IMR-90 (cell line): ENCODE data around the gene SPRY1. TPM values are rescaled to one million over a fixed set of nuclear protein-coding genes. Genes with fewer than 3 reads are reported as not detected.

ENCODE experiments used
- ATAC-seq: fragments of 200-7000 bp; cut with Tn5 transposase; 2 replicates; pipeline ENCODE4 v1.9.1; 2020; ENCODE audit warnings: low read depth, mild to moderate bottlenecking, moderate library complexity
- BruUV-seq: library from RNA; stranded (reverse); fragments of 400-500 nt; replicated peaks from 2 replicates; lab custom pipeline; 2021; lab: Mats Ljungman, UMichigan
- CTCF ChIA-PET: fragments of 300-600 bp; formaldehyde crosslinking; extraction: SDS; loops from one replicate; lab custom pipeline; 2021; ENCODE audit warnings: antibody characterized with exemption; lab: Yijun Ruan, JAX
- POLR2A ChIA-PET: fragments of 300-600 bp; sonication (Branson Sonifier 250); formaldehyde crosslinking; loops from one replicate; lab custom pipeline; 2022; ENCODE audit warnings: antibody characterized with exemption; ENCODE audit not compliant: unreplicated experiment; lab: Charles Lee
- DNase-seq: peaks from one replicate; pipeline ENCODE4 v3.0.0; 2013
- H2AFZ ChIP-seq: replicated peaks from 2 replicates; pipeline ENCODE3; 2013; ENCODE audit warnings: low read length, mild to moderate bottlenecking; ENCODE audit not compliant: poor library complexity
- H2AK5ac ChIP-seq: 2 replicates; pipeline ENCODE4 v1.6.1; 2013; ENCODE audit warnings: low read depth, low read length, inconsistent platforms
- H2AK9ac ChIP-seq: replicated peaks from 2 replicates; pipeline ENCODE3; 2013; ENCODE audit warnings: mild to moderate bottlenecking, low read depth, low read length, moderate library complexity; ENCODE audit not compliant: poor library complexity
- H2BK120ac ChIP-seq: 2 replicates; pipeline ENCODE4 v1.6.1; 2013; ENCODE audit warnings: low read depth, low read length, inconsistent platforms
- H2BK15ac ChIP-seq: 3 replicates; pipeline ENCODE4 v1.6.1; 2013; ENCODE audit warnings: low read depth, low read length, inconsistent platforms
- H2BK20ac ChIP-seq: 2 replicates; pipeline ENCODE4 v1.6.1; 2013; ENCODE audit warnings: low read depth, mild to moderate bottlenecking, inconsistent platforms, low read length, moderate library complexity
- H2BK5ac ChIP-seq: 2 replicates; pipeline ENCODE4 v1.6.1; 2013; ENCODE audit warnings: mild to moderate bottlenecking, low read depth, low read length, inconsistent platforms; ENCODE audit not compliant: poor library complexity, severe bottlenecking
- H3K14ac ChIP-seq: replicated peaks from 2 replicates; pipeline ENCODE4 v1.6.1; 2013; ENCODE audit warnings: low read depth, low read length, inconsistent platforms
- H3K18ac ChIP-seq: 2 replicates; pipeline ENCODE4 v1.6.1; 2013; ENCODE audit warnings: low read depth, low read length, control low read depth
- H3K23ac ChIP-seq: 2 replicates; pipeline ENCODE4 v1.6.1; 2013; ENCODE audit warnings: low read depth, low read length, inconsistent platforms
- H3K27ac ChIP-seq: 2 replicates; pipeline ENCODE4 v1.5.1; 2013; ENCODE audit warnings: mild to moderate bottlenecking, control low read depth, low read length; ENCODE audit not compliant: insufficient read depth
- H3K27me3 ChIP-seq: 2 replicates; pipeline ENCODE4 v1.6.1; 2013; ENCODE audit warnings: low read length; ENCODE audit not compliant: control insufficient read depth, insufficient read depth
- H3K36me3 ChIP-seq: 2 replicates; pipeline ENCODE4 v1.6.1; 2013; ENCODE audit warnings: low read length, mixed read lengths; ENCODE audit not compliant: control insufficient read depth, insufficient read depth
- H3K4ac ChIP-seq: 2 replicates; pipeline ENCODE4 v1.6.1; 2013; ENCODE audit warnings: low read depth, low read length, inconsistent platforms
- H3K4me1 ChIP-seq: 2 replicates; pipeline ENCODE4 v1.6.1; 2013; ENCODE audit warnings: low read length, mixed read lengths; ENCODE audit not compliant: control insufficient read depth, insufficient read depth
- H3K4me2 ChIP-seq: 2 replicates; pipeline ENCODE4 v1.6.1; 2013; ENCODE audit warnings: low read depth, mild to moderate bottlenecking, control low read depth, low read length, moderate library complexity
- H3K4me3 ChIP-seq: 2 replicates; pipeline ENCODE4 v1.5.1; 2013; ENCODE audit warnings: low read depth, mild to moderate bottlenecking, control low read depth, low read length, moderate library complexity; ENCODE audit not compliant: insufficient read depth
- H3K56ac ChIP-seq: 2 replicates; pipeline ENCODE4 v1.6.1; 2013; ENCODE audit warnings: low read length, inconsistent platforms; ENCODE audit not compliant: insufficient read depth; ENCODE audit errors: extremely low read depth
- H3K79me1 ChIP-seq, 2 experiments: 2 replicates each; pipeline ENCODE4 v1.6.1; 2013; ENCODE audit warnings: low read length in 2 of 2, inconsistent platforms in 1 of 2, low read depth in 1 of 2
- H3K9ac ChIP-seq: 2 replicates; pipeline ENCODE4 v1.6.1; 2013; ENCODE audit warnings: low read depth, low read length, control low read depth
- H3K9me1 ChIP-seq: 2 replicates; pipeline ENCODE4 v1.6.1; 2013; ENCODE audit warnings: low read length, inconsistent platforms; ENCODE audit not compliant: insufficient read depth
- H3K9me3 ChIP-seq: 2 replicates; pipeline ENCODE4 v1.6.1; 2013; ENCODE audit warnings: low read length; ENCODE audit not compliant: control insufficient read depth, insufficient read depth
- H4K20me1 ChIP-seq: 2 replicates; pipeline ENCODE4 v1.6.1; 2013; ENCODE audit warnings: low read length, inconsistent platforms; ENCODE audit not compliant: insufficient read depth
- H4K5ac ChIP-seq: 2 replicates; pipeline ENCODE4 v1.6.1; 2013; ENCODE audit warnings: mild to moderate bottlenecking, low read depth, low read length, control low read depth
- H4K8ac ChIP-seq, 2 experiments: 2 replicates each; pipeline ENCODE4 v1.6.1; 2013; ENCODE audit warnings: low read depth in 2 of 2, low read length in 2 of 2, control low read depth in 1 of 2, inconsistent platforms in 1 of 2
- H4K91ac ChIP-seq: 2 replicates; pipeline ENCODE4 v1.6.1; 2013; ENCODE audit warnings: low read depth, low read length, inconsistent platforms; ENCODE audit not compliant: insufficient read depth
- CHD1 ChIP-seq: IDR thresholded peaks from 2 replicates; pipeline ENCODE4 v1.6.1; 2012; ENCODE audit warnings: low read depth, low read length, improper control_type of control experiment
- CTCF ChIP-seq: conservative IDR thresholded peaks from 2 replicates; pipeline ENCODE4 v1.5.1; 2012; ENCODE audit warnings: mild to moderate bottlenecking, low read depth, low read length, improper control_type of control experiment
- ELK1 ChIP-seq: fragments of 150-350 bp; IDR thresholded peaks from 2 replicates; pipeline ENCODE4 v1.6.1; 2016; ENCODE audit warnings: low read depth, mild to moderate bottlenecking, low read length, moderate library complexity, borderline replicate concordance
- FOS ChIP-seq: fragments of 150-350 bp; IDR thresholded peaks from 2 replicates; pipeline ENCODE4 v1.6.1; 2016; ENCODE audit warnings: low read depth, low read length
- MAFK ChIP-seq: IDR thresholded peaks from 2 replicates; pipeline ENCODE4 v1.6.1; 2012; ENCODE audit warnings: low read depth, low read length, improper control_type of control experiment
- MXI1 ChIP-seq: IDR thresholded peaks from 2 replicates; pipeline ENCODE4 v1.6.1; 2012; ENCODE audit warnings: low read depth, mild to moderate bottlenecking, low read length, moderate library complexity, borderline replicate concordance
- NFE2L2 ChIP-seq: fragments of 150-350 bp; IDR thresholded peaks from 2 replicates; pipeline ENCODE4 v1.6.1; 2016; ENCODE audit warnings: low read depth, mild to moderate bottlenecking, low read length
- POLR2A ChIP-seq: IDR thresholded peaks from 2 replicates; pipeline ENCODE4 v1.6.1; 2012; ENCODE audit warnings: mild to moderate bottlenecking, low read depth, low read length
- RAD21 ChIP-seq: IDR thresholded peaks from 2 replicates; pipeline ENCODE4 v1.6.1; 2012; ENCODE audit warnings: low read length, improper control_type of control experiment
- RCOR1 ChIP-seq: IDR thresholded peaks from 2 replicates; pipeline ENCODE4 v1.6.1; 2012; ENCODE audit warnings: mild to moderate bottlenecking, low read length, improper control_type of control experiment; ENCODE audit not compliant: insufficient replicate concordance
- RFX5 ChIP-seq: IDR thresholded peaks from 2 replicates; pipeline ENCODE4 v1.8.0; 2012; ENCODE audit warnings: low read depth, mild to moderate bottlenecking, low read length, moderate library complexity
- SMC3 ChIP-seq: fragments of 150-350 bp; IDR thresholded peaks from 2 replicates; pipeline ENCODE4 v1.6.1; 2016; ENCODE audit warnings: low read depth, mild to moderate bottlenecking, antibody characterized with exemption, low read length, moderate library complexity
- USF2 ChIP-seq: fragments of 150-350 bp; IDR thresholded peaks from 2 replicates; pipeline ENCODE4 v1.6.1; 2017; ENCODE audit warnings: mild to moderate bottlenecking, antibody characterized with exemption, low read length, low read depth
- WGBS, 2 experiments: methylation state at CpG; one replicate each; pipeline versions ENCODE4 v1.1.5 to v1.1.7; 2013; ENCODE audit warnings: missing lambda C conversion rate in 2 of 2; ENCODE audit not compliant: insufficient read length in 1 of 2; ENCODE audit errors: extremely low coverage in 2 of 2; 5-methylcytosine and 5-hydroxymethylcytosine counted together
- dilution Hi-C: fragments of 300-500 bp; cut with HindIII; formaldehyde crosslinking; loops from one replicate; pipeline ENCODE4 v1.14.3; 2018; ENCODE audit warnings: low sequenced_read_pairs; ENCODE audit not compliant: unreplicated experiment
- in situ Hi-C: fragments of 300-500 bp; cut with MboI; formaldehyde crosslinking; loops from 3 replicates; pipeline ENCODE4 v1.14.3; 2019; ENCODE audit warnings: low sequenced_read_pairs, inconsistent platforms, mixed read lengths
- intact Hi-C: fragments of 100-400 bp; cut with micrococcal nuclease; formaldehyde crosslinking; loops from 2 replicates; pipeline ENCODE4 v1.10.0; 2022
- polyA plus RNA-seq, 3 experiments: library from polyadenylated mRNA; depleted of rRNA; stranded (reverse); fragments of >200 nt; gene quantifications; 2 replicates each; pipeline ENCODE4 v1.2.3, GENCODE V29; 2012; ENCODE audit warnings: low replicate concordance in 1 of 3
- total RNA-seq: library from RNA; depleted of rRNA; stranded (reverse); fragments of >200 nt; gene quantifications from 2 replicates; pipeline ENCODE4 v1.2.3, GENCODE V29; 2012

The SPRY1 gene
- total and polyA plus RNA-seq, 2 of the 4 experiments (the other 2 are of a cell fraction): 1.4 to 2.2 TPM

GRCh38 chr4:123398853-123399626, 2.4 kb downstream of the SPRY1 start:
- Histone ChIP-seq H3K14ac (peak overlapping the region; percentile 94), H3K4me3 (peak overlapping the region; percentile 60), H3K4ac (peak overlapping the region; percentile 85), H3K9ac (peak overlapping the region; percentile 93), H3K9me3 (no peaks in the 10 kb centered on the region), H3K23ac (peak overlapping the region; percentile 95), H3K9me1 (peaks cover 8% of the 10 kb centered on the region; the same call in 1 of the 2 replicates), H3K4me2 (peak overlapping the region; percentile 80), H3K27ac (peak overlapping the region; percentile 97), H3K4me1 (no peaks in the 10 kb centered on the region; the same call in none of the 2 replicates), H3K56ac (peak overlapping the region; percentile 84), H2BK120ac (peak overlapping the region; percentile 94), H4K91ac (peak overlapping the region; percentile 83), H3K79me1 (peaks cover 9 to 37% of the 10 kb centered on the region in 2 experiments; a peak in 3 of 4 replicates), H2AFZ (peak overlapping the region; percentile 95), H2BK15ac (peak overlapping the region; percentile 75), H3K27me3 (no peaks in the 10 kb centered on the region), H2BK20ac (peak overlapping the region; percentile 10; the same call in 1 of the 2 replicates), H3K36me3 (peaks cover 28% of the 10 kb centered on the region), H2BK5ac (peak overlapping the region; percentile 65), H3K18ac (peak overlapping the region; percentile 96), H4K8ac (peak overlapping the region; percentile 50 to 75; a peak in 2 of 4 replicates), H2AK9ac (peak overlapping the region; percentile 84), H4K20me1 (no peaks in the 10 kb centered on the region), H4K5ac (peak overlapping the region; percentile 88), H2AK5ac (0 out of 2 replicates have a peak overlapping the region, but pooled peaks have one; percentile 36)
- DNase-seq (peak; percentile 73), ATAC-seq (peak; percentile 47)
- WGBS, 2 experiments: 0% methylated on average over 14 of the region's 41 CpGs; no CpG with 5 or more reads in 1 of the 2 experiments
- POLR2A ChIA-PET: interaction anchor here (0.6 to 0.8 kb wide), 4 partner anchors 11 to 265 kb away, joined by 3 to 5 read pairs (median 4); no protein-coding TSS in a partner anchor
- CTCF ChIA-PET: interaction anchor here (0.6 to 2.2 kb wide), 5 partner anchors 19 to 434 kb away, joined by 3 to 11 read pairs (median 3); no protein-coding TSS in a partner anchor
- intact Hi-C loops (loop anchor here (1.0 to 5.0 kb wide), 9 partner anchors 106 to 863 kb away; no protein-coding TSS in a partner anchor), dilution Hi-C loops (no loop called here), in situ Hi-C loops (loop anchor here (5.0 to 10.0 kb wide), 2 partner anchors 253 to 846 kb away; no protein-coding TSS in a partner anchor)
- no TSS peak for BruUV-seq
- TF ChIP-seq CTCF: peak; percentile 31
- TF ChIP-seq CHD1: no peak
- TF ChIP-seq FOS: no peak
- TF ChIP-seq MAFK: no peak
- TF ChIP-seq RAD21: peak; percentile 57
- no peak for TF ChIP-seq RFX5
- TF ChIP-seq MXI1: no peak
- no peak for TF ChIP-seq RCOR1
- TF ChIP-seq SMC3: peak; percentile 23
- TF ChIP-seq NFE2L2: no peak
- no peak for TF ChIP-seq POLR2A
- no peak for TF ChIP-seq USF2
- no peak for TF ChIP-seq ELK1
